IMR-90 (cell line): ENCODE measurements around the gene AUTS2. TPM values are rescaled to one million over a fixed set of nuclear protein-coding genes. Genes with fewer than 3 reads are reported as not detected.

Experiments used
- ATAC-seq: fragments of 200-7000 bp; cut with Tn5 transposase; 2 replicates; pipeline ENCODE4 v1.9.1; 2020; ENCODE audit warnings: low read depth, mild to moderate bottlenecking, moderate library complexity
- BruUV-seq: library from RNA; stranded (reverse); fragments of 400-500 nt; replicated peaks from 2 replicates; lab custom pipeline; 2021; lab: Mats Ljungman, UMichigan
- CTCF ChIA-PET: fragments of 300-600 bp; formaldehyde crosslinking; extraction: SDS; loops from one replicate; lab custom pipeline; 2021; ENCODE audit warnings: antibody characterized with exemption; lab: Yijun Ruan, JAX
- POLR2A ChIA-PET: fragments of 300-600 bp; sonication (Branson Sonifier 250); formaldehyde crosslinking; loops from one replicate; lab custom pipeline; 2022; ENCODE audit warnings: antibody characterized with exemption; ENCODE audit not compliant: unreplicated experiment; lab: Charles Lee
- DNase-seq: peaks from one replicate; pipeline ENCODE4 v3.0.0; 2013
- H2AFZ ChIP-seq: replicated peaks from 2 replicates; pipeline ENCODE3; 2013; ENCODE audit warnings: low read length, mild to moderate bottlenecking; ENCODE audit not compliant: poor library complexity
- H2AK5ac ChIP-seq: 2 replicates; pipeline ENCODE4 v1.6.1; 2013; ENCODE audit warnings: low read depth, low read length, inconsistent platforms
- H2AK9ac ChIP-seq: replicated peaks from 2 replicates; pipeline ENCODE3; 2013; ENCODE audit warnings: mild to moderate bottlenecking, low read depth, low read length, moderate library complexity; ENCODE audit not compliant: poor library complexity
- H2BK120ac ChIP-seq: 2 replicates; pipeline ENCODE4 v1.6.1; 2013; ENCODE audit warnings: low read depth, low read length, inconsistent platforms
- H2BK15ac ChIP-seq: 3 replicates; pipeline ENCODE4 v1.6.1; 2013; ENCODE audit warnings: low read depth, low read length, inconsistent platforms
- H2BK20ac ChIP-seq: 2 replicates; pipeline ENCODE4 v1.6.1; 2013; ENCODE audit warnings: low read depth, mild to moderate bottlenecking, inconsistent platforms, low read length, moderate library complexity
- H2BK5ac ChIP-seq: 2 replicates; pipeline ENCODE4 v1.6.1; 2013; ENCODE audit warnings: mild to moderate bottlenecking, low read depth, low read length, inconsistent platforms; ENCODE audit not compliant: poor library complexity, severe bottlenecking
- H3K14ac ChIP-seq: replicated peaks from 2 replicates; pipeline ENCODE4 v1.6.1; 2013; ENCODE audit warnings: low read depth, low read length, inconsistent platforms
- H3K18ac ChIP-seq: 2 replicates; pipeline ENCODE4 v1.6.1; 2013; ENCODE audit warnings: low read depth, low read length, control low read depth
- H3K23ac ChIP-seq: 2 replicates; pipeline ENCODE4 v1.6.1; 2013; ENCODE audit warnings: low read depth, low read length, inconsistent platforms
- H3K27ac ChIP-seq: 2 replicates; pipeline ENCODE4 v1.5.1; 2013; ENCODE audit warnings: mild to moderate bottlenecking, control low read depth, low read length; ENCODE audit not compliant: insufficient read depth
- H3K27me3 ChIP-seq: 2 replicates; pipeline ENCODE4 v1.6.1; 2013; ENCODE audit warnings: low read length; ENCODE audit not compliant: control insufficient read depth, insufficient read depth
- H3K36me3 ChIP-seq: 2 replicates; pipeline ENCODE4 v1.6.1; 2013; ENCODE audit warnings: low read length, mixed read lengths; ENCODE audit not compliant: control insufficient read depth, insufficient read depth
- H3K4ac ChIP-seq: 2 replicates; pipeline ENCODE4 v1.6.1; 2013; ENCODE audit warnings: low read depth, low read length, inconsistent platforms
- H3K4me1 ChIP-seq: 2 replicates; pipeline ENCODE4 v1.6.1; 2013; ENCODE audit warnings: low read length, mixed read lengths; ENCODE audit not compliant: control insufficient read depth, insufficient read depth
- H3K4me2 ChIP-seq: 2 replicates; pipeline ENCODE4 v1.6.1; 2013; ENCODE audit warnings: low read depth, mild to moderate bottlenecking, control low read depth, low read length, moderate library complexity
- H3K4me3 ChIP-seq: 2 replicates; pipeline ENCODE4 v1.5.1; 2013; ENCODE audit warnings: low read depth, mild to moderate bottlenecking, control low read depth, low read length, moderate library complexity; ENCODE audit not compliant: insufficient read depth
- H3K56ac ChIP-seq: 2 replicates; pipeline ENCODE4 v1.6.1; 2013; ENCODE audit warnings: low read length, inconsistent platforms; ENCODE audit not compliant: insufficient read depth; ENCODE audit errors: extremely low read depth
- H3K79me1 ChIP-seq, 2 experiments: 2 replicates each; pipeline ENCODE4 v1.6.1; 2013; ENCODE audit warnings: low read length in 2 of 2, inconsistent platforms in 1 of 2, low read depth in 1 of 2
- H3K9ac ChIP-seq: 2 replicates; pipeline ENCODE4 v1.6.1; 2013; ENCODE audit warnings: low read depth, low read length, control low read depth
- H3K9me1 ChIP-seq: 2 replicates; pipeline ENCODE4 v1.6.1; 2013; ENCODE audit warnings: low read length, inconsistent platforms; ENCODE audit not compliant: insufficient read depth
- H3K9me3 ChIP-seq: 2 replicates; pipeline ENCODE4 v1.6.1; 2013; ENCODE audit warnings: low read length; ENCODE audit not compliant: control insufficient read depth, insufficient read depth
- H4K20me1 ChIP-seq: 2 replicates; pipeline ENCODE4 v1.6.1; 2013; ENCODE audit warnings: low read length, inconsistent platforms; ENCODE audit not compliant: insufficient read depth
- H4K5ac ChIP-seq: 2 replicates; pipeline ENCODE4 v1.6.1; 2013; ENCODE audit warnings: mild to moderate bottlenecking, low read depth, low read length, control low read depth
- H4K8ac ChIP-seq, 2 experiments: 2 replicates each; pipeline ENCODE4 v1.6.1; 2013; ENCODE audit warnings: low read depth in 2 of 2, low read length in 2 of 2, control low read depth in 1 of 2, inconsistent platforms in 1 of 2
- H4K91ac ChIP-seq: 2 replicates; pipeline ENCODE4 v1.6.1; 2013; ENCODE audit warnings: low read depth, low read length, inconsistent platforms; ENCODE audit not compliant: insufficient read depth
- CEBPB ChIP-seq: IDR thresholded peaks from 2 replicates; pipeline ENCODE4 v1.6.1; 2012; ENCODE audit warnings: low read depth, low read length, improper control_type of control experiment
- CTCF ChIP-seq: conservative IDR thresholded peaks from 2 replicates; pipeline ENCODE4 v1.5.1; 2012; ENCODE audit warnings: mild to moderate bottlenecking, low read depth, low read length, improper control_type of control experiment
- MAZ ChIP-seq: IDR thresholded peaks from 2 replicates; pipeline ENCODE4 v1.6.1; 2012; ENCODE audit warnings: low read depth, mild to moderate bottlenecking, low read length, improper control_type of control experiment, moderate library complexity, borderline replicate concordance
- MXI1 ChIP-seq: IDR thresholded peaks from 2 replicates; pipeline ENCODE4 v1.6.1; 2012; ENCODE audit warnings: low read depth, mild to moderate bottlenecking, low read length, moderate library complexity, borderline replicate concordance
- POLR2A ChIP-seq: IDR thresholded peaks from 2 replicates; pipeline ENCODE4 v1.6.1; 2012; ENCODE audit warnings: mild to moderate bottlenecking, low read depth, low read length
- RAD21 ChIP-seq: IDR thresholded peaks from 2 replicates; pipeline ENCODE4 v1.6.1; 2012; ENCODE audit warnings: low read length, improper control_type of control experiment
- SMC3 ChIP-seq: fragments of 150-350 bp; IDR thresholded peaks from 2 replicates; pipeline ENCODE4 v1.6.1; 2016; ENCODE audit warnings: low read depth, mild to moderate bottlenecking, antibody characterized with exemption, low read length, moderate library complexity
- USF2 ChIP-seq: fragments of 150-350 bp; IDR thresholded peaks from 2 replicates; pipeline ENCODE4 v1.6.1; 2017; ENCODE audit warnings: mild to moderate bottlenecking, antibody characterized with exemption, low read length, low read depth
- WGBS, 2 experiments: methylation state at CpG; one replicate each; pipeline versions ENCODE4 v1.1.5 to v1.1.7; 2013; ENCODE audit warnings: missing lambda C conversion rate in 2 of 2; ENCODE audit not compliant: insufficient read length in 1 of 2; ENCODE audit errors: extremely low coverage in 2 of 2; 5-methylcytosine and 5-hydroxymethylcytosine counted together
- dilution Hi-C: fragments of 300-500 bp; cut with HindIII; formaldehyde crosslinking; loops from one replicate; pipeline ENCODE4 v1.14.3; 2018; ENCODE audit warnings: low sequenced_read_pairs; ENCODE audit not compliant: unreplicated experiment
- in situ Hi-C: fragments of 300-500 bp; cut with MboI; formaldehyde crosslinking; loops from 3 replicates; pipeline ENCODE4 v1.14.3; 2019; ENCODE audit warnings: low sequenced_read_pairs, inconsistent platforms, mixed read lengths
- intact Hi-C: fragments of 100-400 bp; cut with micrococcal nuclease; formaldehyde crosslinking; loops from 2 replicates; pipeline ENCODE4 v1.10.0; 2022
- polyA plus RNA-seq, 3 experiments: library from polyadenylated mRNA; depleted of rRNA; stranded (reverse); fragments of >200 nt; gene quantifications; 2 replicates each; pipeline ENCODE4 v1.2.3, GENCODE V29; 2012; ENCODE audit warnings: low replicate concordance in 1 of 3
- total RNA-seq: library from RNA; depleted of rRNA; stranded (reverse); fragments of >200 nt; gene quantifications from 2 replicates; pipeline ENCODE4 v1.2.3, GENCODE V29; 2012

Gene AUTS2
- total and polyA plus RNA-seq, 2 of the 4 experiments (the other 2 are of a cell fraction) = 0.90 to 3.0 TPM

- Histone ChIP-seq H3K79me1 (no peaks in the 10 kb centered on the region), H3K4ac (no peak overlapping the region), H3K23ac (no peak overlapping the region), H3K14ac (no peak overlapping the region), H2AK9ac (no peak overlapping the region), H3K56ac (no peak overlapping the region), H3K36me3 (no peaks in the 10 kb centered on the region), H3K9me1 (no peaks in the 10 kb centered on the region), H2AFZ (no peak overlapping the region), H4K8ac (no peak overlapping the region), H3K18ac (no peak overlapping the region), H2BK15ac (no peak overlapping the region), H3K4me2 (no peak overlapping the region), H2AK5ac (no peak overlapping the region), H3K27me3 (no peaks in the 10 kb centered on the region), H2BK20ac (no peak overlapping the region), H3K9ac (no peak overlapping the region), H2BK120ac (no peak overlapping the region), H3K4me1 (no peaks in the 10 kb centered on the region), H3K27ac (no peak overlapping the region), H4K20me1 (no peaks in the 10 kb centered on the region), H4K5ac (no peak overlapping the region), H4K91ac (no peak overlapping the region), H2BK5ac (no peak overlapping the region), H3K4me3 (no peak overlapping the region), H3K9me3 (peaks cover under 1% of the 10 kb centered on the region; the same call in 1 of the 2 replicates)
- BruUV-seq = no TSS peak
- intact Hi-C loops = no loop called here
- WGBS, 2 experiments = no CpG with 5 or more reads among the region's 1 CpG
- dilution Hi-C loops = no loop called here
- ChIA-PET CTCF (no interaction called here), POLR2A (no interaction called here)
- DNase-seq (no peak), ATAC-seq (no peak)
- TF ChIP-seq MAZ (no peak), SMC3 (no peak), POLR2A (no peak), MXI1 (no peak), RAD21 (no peak), USF2 (no peak), CEBPB (no peak), CTCF (no peak)
- in situ Hi-C loops = no loop called here
Observed at GRCh38 chr7:70459546-70459945, 861.3 kb downstream of the AUTS2 start.
